HepG2 (cell line): ENCODE results near the gene IRAK2. TPM values are rescaled to one million over a fixed set of nuclear protein-coding genes. Genes with fewer than 3 reads are reported as not detected.

Source experiments
- ARNTL ChIP-seq: sonication (generic); formaldehyde crosslinking; IDR thresholded peaks from 2 replicates; pipeline ENCODE4 v1.4.0; 2020; ENCODE audit warnings: mild to moderate bottlenecking, missing genetic modification reagents
- ATF4 ChIP-seq, 2 experiments: fragments of 450-650 bp in 1 of 2; sonication (generic) in 1 of 2; formaldehyde crosslinking; IDR thresholded peaks; 2 replicates each; pipeline versions ENCODE4 v1.5.0 to v1.8.0; 2020 to 2022; ENCODE audit warnings: mild to moderate bottlenecking in 1 of 2, missing genetic modification reagents in 1 of 2
- ATF6 ChIP-seq: sonication (generic); formaldehyde crosslinking; conservative IDR thresholded peaks from 2 replicates; pipeline ENCODE4 v1.4.0; 2020; ENCODE audit warnings: missing genetic modification reagents
- HOXA9 ChIP-seq: sonication (generic); formaldehyde crosslinking; IDR thresholded peaks from 2 replicates; pipeline ENCODE4 v1.8.1; 2022; ENCODE audit warnings: missing genetic modification reagents, mild to moderate bottlenecking, moderate library complexity, borderline replicate concordance
- MTA3 ChIP-seq: sonication (generic); formaldehyde crosslinking; IDR thresholded peaks from 2 replicates; pipeline ENCODE4 v1.4.0; 2020; ENCODE audit warnings: missing genetic modification reagents
- MXD4 ChIP-seq: IDR thresholded peaks from 2 replicates; pipeline ENCODE4 v1.6.1; 2016; ENCODE audit warnings: mild to moderate bottlenecking, missing biosample characterization, missing genetic modification reagents
- NAIF1 ChIP-seq: sonication (generic); formaldehyde crosslinking; IDR thresholded peaks from 2 replicates; pipeline ENCODE4 v1.5.0; 2020; ENCODE audit warnings: mild to moderate bottlenecking, missing genetic modification reagents, borderline replicate concordance
- NCOA2 ChIP-seq: sonication (generic); formaldehyde crosslinking; IDR thresholded peaks from 2 replicates; pipeline ENCODE4 v1.8.0; 2022; ENCODE audit warnings: inconsistent platforms
- NCOR1 ChIP-seq: fragments of 200-600 bp; sonication (generic); IDR thresholded peaks from 2 replicates; pipeline ENCODE4 v1.7.0; 2017; ENCODE audit warnings: antibody characterized with exemption, low read length, borderline replicate concordance
- NFKB2 ChIP-seq: sonication (generic); formaldehyde crosslinking; IDR thresholded peaks from 2 replicates; pipeline ENCODE4 v1.4.0; 2020; ENCODE audit warnings: missing genetic modification reagents, borderline replicate concordance
- SRSF4 ChIP-seq: fragments of 200-400 bp; formaldehyde crosslinking; IDR thresholded peaks from one replicate; pipeline ENCODE4 v1.6.1; 2018; ENCODE audit warnings: mild to moderate bottlenecking, low read depth, low read length, moderate library complexity; ENCODE audit not compliant: poor library complexity, severe bottlenecking
- SRSF9 ChIP-seq: fragments of 200-400 bp; formaldehyde crosslinking; IDR thresholded peaks from 2 replicates; pipeline ENCODE4 v1.6.1; 2018; ENCODE audit warnings: borderline replicate concordance, mild to moderate bottlenecking, low read depth, low read length; ENCODE audit not compliant: insufficient read depth, poor library complexity, severe bottlenecking
- TFAP4 ChIP-seq: sonication (generic); IDR thresholded peaks from 2 replicates; pipeline ENCODE4 v1.6.1; 2016; ENCODE audit warnings: low read depth, borderline replicate concordance
- TSC22D2 ChIP-seq: sonication (generic); formaldehyde crosslinking; IDR thresholded peaks from 2 replicates; pipeline ENCODE4 v1.5.1; 2020; ENCODE audit warnings: missing genetic modification reagents, mild to moderate bottlenecking, borderline replicate concordance
- ZBTB20 ChIP-seq: sonication (generic); formaldehyde crosslinking; IDR thresholded peaks from 2 replicates; pipeline ENCODE4 v1.8.1; 2023; ENCODE audit warnings: missing genetic modification reagents, low read depth, mild to moderate bottlenecking, borderline replicate concordance
- ZFP36L2 ChIP-seq: sonication (generic); formaldehyde crosslinking; IDR thresholded peaks from 2 replicates; pipeline ENCODE4 v1.4.0; 2020; ENCODE audit warnings: missing genetic modification reagents
- ZHX1 ChIP-seq: sonication (generic); formaldehyde crosslinking; IDR thresholded peaks from 2 replicates; pipeline ENCODE4 v1.8.1; 2022; ENCODE audit warnings: low read depth, mild to moderate bottlenecking, missing genetic modification reagents
- ZMAT5 ChIP-seq: sonication (generic); formaldehyde crosslinking; IDR thresholded peaks from 2 replicates; pipeline ENCODE4 v1.5.0; 2020; ENCODE audit warnings: mild to moderate bottlenecking, low read depth, missing genetic modification reagents, borderline replicate concordance
- ZNF543 ChIP-seq: sonication (generic); formaldehyde crosslinking; IDR thresholded peaks from 2 replicates; pipeline ENCODE4 v1.4.0; 2020; ENCODE audit warnings: mild to moderate bottlenecking, missing genetic modification reagents
- ZNF607 ChIP-seq: sonication (generic); formaldehyde crosslinking; IDR thresholded peaks from 2 replicates; pipeline ENCODE4 v1.5.1; 2020; ENCODE audit warnings: missing genetic modification reagents, mild to moderate bottlenecking, borderline replicate concordance
- ZSCAN29 ChIP-seq: sonication (generic); formaldehyde crosslinking; conservative IDR thresholded peaks from 2 replicates; pipeline ENCODE4 v1.4.0; 2020; ENCODE audit warnings: mild to moderate bottlenecking, missing genetic modification reagents
- polyA plus RNA-seq, 8 experiments: library from polyadenylated mRNA; depleted of rRNA in 3 of 8; stranded (reverse) in 7 of 8; unstranded in 1 of 8; fragments of >200 nt; fragmentation: Illumina TruSeq in 4 of 8; extraction: Trizol in 4 of 8; gene quantifications; 2 replicates each; pipeline versions ENCODE4 v1.2.1 to v1.2.3, GENCODE V29; 2011 to 2016; ENCODE audit warnings: low read depth in 4 of 8, missing spikeins in 1 of 8, mixed read lengths in 1 of 8; ENCODE audit not compliant: insufficient read depth in 1 of 8
- total RNA-seq, 5 experiments: library from RNA; depleted of rRNA; stranded (reverse); fragments of >200 nt; fragmentation: Illumina TruSeq; extraction: Trizol; gene quantifications; 2 replicates each; pipeline ENCODE4 v1.2.3, GENCODE V29; 2016; ENCODE audit warnings: low read depth in 1 of 5

IRAK2 gene
- total and polyA plus RNA-seq, 2 of the 13 experiments (the other 11 are each of a cell fraction or from before 2014, with no cell fraction given) = 13.1 to 23.3 TPM

GRCh38 chr3:10115326-10116137 is 49.2 kb upstream of the IRAK2 start, which contains the start of gene BRK1 (continued):
- TF ChIP-seq ZMAT5 (CRISPR knock-in tag) (no peak), ZHX1 (CRISPR knock-in tag) (no peak; the same call in 1 of the 2 replicates), TSC22D2 (CRISPR knock-in tag) (0 out of 2 replicates have a peak, but pooled peaks have one; percentile 51), ATF6 (CRISPR knock-in tag) (no peak), ATF4 (CRISPR knock-in tag; IDR thresholded peaks at IDR 0.05) (no peak), TFAP4 (peak; percentile 28; the same call in 1 of the 2 replicates), MXD4 (CRISPR knock-in tag) (peak; percentile 76; the same call in 1 of the 2 replicates), ZSCAN29 (no peak), MTA3 (CRISPR knock-in tag) (no peak), ZNF543 (CRISPR knock-in tag) (0 out of 2 replicates have a peak, but pooled peaks have one; percentile 26), ZNF607 (peak; percentile 77; the same call in 1 of the 2 replicates), NCOA2 (CRISPR knock-in tag) (0 out of 2 replicates have a peak, but pooled peaks have one; percentile 20), NFKB2 (CRISPR knock-in tag) (peak; percentile 95; the same call in 1 of the 2 replicates), ZFP36L2 (CRISPR knock-in tag) (no peak), ZBTB20 (CRISPR knock-in tag) (peak; percentile 42; the same call in 1 of the 2 replicates), SRSF4 (no peak), NAIF1 (CRISPR knock-in tag) (no peak), NCOR1 (no peak), HOXA9 (CRISPR knock-in tag) (no peak), SRSF9 (no peak), ARNTL (no peak)
